ENCODE results near the gene SLC31A1.

DNA sequence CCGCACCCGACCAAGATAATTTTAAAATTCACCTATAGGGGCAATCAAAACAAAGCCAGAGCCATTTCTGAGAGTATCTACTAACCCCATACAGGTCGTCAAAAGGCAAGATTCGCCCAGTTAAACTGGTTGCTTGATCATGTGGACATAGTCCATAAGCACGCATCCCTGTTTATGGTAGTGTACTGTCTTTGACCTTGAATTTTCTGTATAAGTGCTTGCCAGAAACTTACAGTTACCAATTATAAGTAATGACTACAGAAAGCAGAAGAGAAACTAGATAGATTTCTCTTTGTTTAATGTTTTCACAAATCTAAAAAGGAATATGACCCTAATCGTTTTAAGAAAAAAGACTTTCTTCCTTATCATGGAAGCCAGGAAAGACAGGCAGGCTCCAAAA lies 25.6 kb downstream of the SLC31A1 start:
- TF ChIP-seq, protein P1, sequence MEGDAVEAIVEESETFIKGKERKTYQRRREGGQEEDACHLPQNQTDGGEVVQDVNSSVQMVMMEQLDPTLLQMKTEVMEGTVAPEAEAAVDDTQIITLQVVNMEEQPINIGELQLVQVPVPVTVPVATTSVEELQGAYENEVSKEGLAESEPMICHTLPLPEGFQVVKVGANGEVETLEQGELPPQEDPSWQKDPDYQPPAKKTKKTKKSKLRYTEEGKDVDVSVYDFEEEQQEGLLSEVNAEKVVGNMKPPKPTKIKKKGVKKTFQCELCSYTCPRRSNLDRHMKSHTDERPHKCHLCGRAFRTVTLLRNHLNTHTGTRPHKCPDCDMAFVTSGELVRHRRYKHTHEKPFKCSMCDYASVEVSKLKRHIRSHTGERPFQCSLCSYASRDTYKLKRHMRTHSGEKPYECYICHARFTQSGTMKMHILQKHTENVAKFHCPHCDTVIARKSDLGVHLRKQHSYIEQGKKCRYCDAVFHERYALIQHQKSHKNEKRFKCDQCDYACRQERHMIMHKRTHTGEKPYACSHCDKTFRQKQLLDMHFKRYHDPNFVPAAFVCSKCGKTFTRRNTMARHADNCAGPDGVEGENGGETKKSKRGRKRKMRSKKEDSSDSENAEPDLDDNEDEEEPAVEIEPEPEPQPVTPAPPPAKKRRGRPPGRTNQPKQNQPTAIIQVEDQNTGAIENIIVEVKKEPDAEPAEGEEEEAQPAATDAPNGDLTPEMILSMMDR (IDR thresholded peaks at IDR 0.05): no peak
- no peak for TF ChIP-seq EZH2 (IDR thresholded peaks at IDR 0.05; ENCODE audit: borderline replicate concordance, insufficient read depth, low read depth, low read length, poor library complexity, severe bottlenecking)

Data from B cell (primary cell).